Stomach (tissue), 4 donors: ENCODE data around the gene SULT1A1.
"Not testable (repeated sequence)": the region's sequence is repeated elsewhere in the genome, so short reads cannot be mapped to it uniquely, and the experiment has no call there.

Experiments
- EP300 ChIP-seq: sonication (generic); formaldehyde crosslinking; IDR thresholded peaks from one replicate; pipeline ENCODE4 v1.6.1; 2017; ENCODE audit warnings: antibody characterized with exemption
- POLR2A ChIP-seq, 4 donors: fragments of 450-650 bp; IDR thresholded peaks; one replicate each; pipeline ENCODE4 v1.6.1; 2016; ENCODE audit warnings: antibody characterized with exemption in 4 of 4, control low read depth in 2 of 4, mild to moderate bottlenecking in 1 of 4, moderate library complexity in 1 of 4
- TF ChIP-seq, protein P1 (sequence below), 7 experiments: fragments of 450-650 bp in 4 of 7; fragments of 200-600 bp in 3 of 7; sonication (generic) in 3 of 7; IDR thresholded peaks; one replicate each; pipeline ENCODE4 v1.5.1; 2016 to 2019; ENCODE audit warnings: antibody characterized with exemption in 7 of 7, control low read depth in 2 of 7, mild to moderate bottlenecking in 1 of 7

DNA sequence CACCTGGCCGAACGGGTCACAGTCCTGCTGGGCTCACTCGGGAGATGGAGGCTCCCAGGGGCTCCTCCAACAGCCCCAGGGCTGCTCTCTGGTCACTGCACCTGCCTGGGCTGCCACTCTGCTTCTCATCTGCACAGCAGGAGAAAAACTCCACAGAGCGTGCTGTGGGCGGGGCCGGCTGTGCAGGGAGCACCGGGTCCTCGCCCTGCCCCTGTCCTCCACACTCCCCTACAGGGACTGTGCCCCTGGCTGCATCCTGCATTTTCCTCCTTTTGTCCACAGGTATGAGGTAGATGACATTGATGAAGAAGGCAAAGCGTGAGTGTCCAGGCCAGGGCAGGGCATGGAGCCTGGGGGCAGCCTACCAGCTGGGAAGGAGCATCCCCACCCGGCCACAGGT is 7.8 kb downstream of the SULT1A1 start:
- TF ChIP-seq POLR2A (IDR thresholded peaks at IDR 0.05); EP300: not testable (repeated sequence)
- TF ChIP-seq, protein P1, sequence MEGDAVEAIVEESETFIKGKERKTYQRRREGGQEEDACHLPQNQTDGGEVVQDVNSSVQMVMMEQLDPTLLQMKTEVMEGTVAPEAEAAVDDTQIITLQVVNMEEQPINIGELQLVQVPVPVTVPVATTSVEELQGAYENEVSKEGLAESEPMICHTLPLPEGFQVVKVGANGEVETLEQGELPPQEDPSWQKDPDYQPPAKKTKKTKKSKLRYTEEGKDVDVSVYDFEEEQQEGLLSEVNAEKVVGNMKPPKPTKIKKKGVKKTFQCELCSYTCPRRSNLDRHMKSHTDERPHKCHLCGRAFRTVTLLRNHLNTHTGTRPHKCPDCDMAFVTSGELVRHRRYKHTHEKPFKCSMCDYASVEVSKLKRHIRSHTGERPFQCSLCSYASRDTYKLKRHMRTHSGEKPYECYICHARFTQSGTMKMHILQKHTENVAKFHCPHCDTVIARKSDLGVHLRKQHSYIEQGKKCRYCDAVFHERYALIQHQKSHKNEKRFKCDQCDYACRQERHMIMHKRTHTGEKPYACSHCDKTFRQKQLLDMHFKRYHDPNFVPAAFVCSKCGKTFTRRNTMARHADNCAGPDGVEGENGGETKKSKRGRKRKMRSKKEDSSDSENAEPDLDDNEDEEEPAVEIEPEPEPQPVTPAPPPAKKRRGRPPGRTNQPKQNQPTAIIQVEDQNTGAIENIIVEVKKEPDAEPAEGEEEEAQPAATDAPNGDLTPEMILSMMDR (IDR thresholded peaks at IDR 0.05) = not testable (repeated sequence)
